ENCODE data around the gene RUVBL1.

Gene RUVBL1

GRCh38 chr3:128066676-128067075, 56.9 kb downstream of the RUVBL1 start:
- no peak overlapping the region for H3K4me3 ChIP-seq (ENCODE audit: low read depth, low read length)
- no peak for DNase-seq (ENCODE audit: low read depth, low spot score)
- in situ Hi-C loops (cut with HindIII; ENCODE audit: low sequenced_read_pairs), result no loop called here
- TF ChIP-seq CTCF (IDR thresholded peaks at IDR 0.05; ENCODE audit: low read depth, low read length), result no peak

- no peak for TF ChIP-seq CTCF (IDR thresholded peaks at IDR 0.05; ENCODE audit: low read depth, low read length)
- H3K4me3 ChIP-seq (ENCODE audit: low read depth, low read length), result no peak overlapping the region
- DNase-seq (ENCODE audit: low read depth, low spot score), result no peak
- in situ Hi-C loops (cut with HindIII; ENCODE audit: low sequenced_read_pairs), result no loop called here
These were observed 57.5 kb downstream of the RUVBL1 start for GRCh38 chr3:128066114-128066513.

GRCh38 chr3:128064962-128065361, 58.6 kb downstream of the RUVBL1 start:
- in situ Hi-C loops (cut with HindIII; ENCODE audit: low sequenced_read_pairs), result no loop called here
- no peak for TF ChIP-seq CTCF (IDR thresholded peaks at IDR 0.05; ENCODE audit: low read depth, low read length)
- H3K4me3 ChIP-seq (ENCODE audit: low read depth, low read length), result no peak overlapping the region
- DNase-seq (ENCODE audit: low read depth, low spot score), result no peak

GRCh38 chr3:128063865-128064264, 59.7 kb downstream of the RUVBL1 start:
- no peak for TF ChIP-seq CTCF (IDR thresholded peaks at IDR 0.05; ENCODE audit: low read depth, low read length)
- in situ Hi-C loops (cut with HindIII; ENCODE audit: low sequenced_read_pairs), result no loop called here
- no peak for DNase-seq (ENCODE audit: low read depth, low spot score)

GRCh38 chr3:128062033-128062745, 61.4 kb downstream of the RUVBL1 start:
- no peak overlapping the region for H3K4me3 ChIP-seq (ENCODE audit: low read depth, low read length)
- DNase-seq (ENCODE audit: low read depth, low spot score), result no peak
- in situ Hi-C loops (cut with HindIII; ENCODE audit: low sequenced_read_pairs), result no loop called here
- TF ChIP-seq CTCF (IDR thresholded peaks at IDR 0.05; ENCODE audit: low read depth, low read length), result no peak

More at GRCh38 chr3:128063865-128064264, 59.7 kb downstream of the RUVBL1 start:
- no peak overlapping the region for H3K4me3 ChIP-seq (ENCODE audit: low read depth, low read length)

GRCh38 chr3:128060473-128061381, 62.9 kb downstream of the RUVBL1 start:
- TF ChIP-seq CTCF (IDR thresholded peaks at IDR 0.05; ENCODE audit: low read depth, low read length), result peak; percentile 17
- peak; percentile 91 for DNase-seq (ENCODE audit: low read depth, low spot score)
- H3K4me3 ChIP-seq (ENCODE audit: low read depth, low read length), result no peak overlapping the region
- in situ Hi-C loops (cut with HindIII; ENCODE audit: low sequenced_read_pairs), result no loop called here
